ENCODE results near the gene CLEC7A.

CLEC7A gene

DNA sequence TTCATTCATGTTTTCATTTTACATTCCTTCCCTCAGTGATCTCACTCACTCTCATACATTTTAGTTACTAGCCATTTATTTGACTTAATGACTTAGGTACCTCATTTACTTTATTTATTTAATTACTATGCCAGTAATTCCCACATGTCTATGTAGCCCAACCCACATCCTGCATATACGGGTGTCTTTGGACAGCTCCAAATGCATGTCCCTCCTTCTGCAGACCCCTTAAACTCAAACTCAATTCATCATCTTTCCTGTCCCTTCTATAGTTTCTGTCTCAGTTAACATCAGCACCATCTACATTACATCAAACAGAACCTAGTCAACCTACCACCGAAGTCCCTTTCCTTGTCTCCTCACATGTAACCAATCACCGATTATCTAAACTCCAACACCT, 34.0 kb downstream of the CLEC7A start:
- TF ChIP-seq, protein P1, sequence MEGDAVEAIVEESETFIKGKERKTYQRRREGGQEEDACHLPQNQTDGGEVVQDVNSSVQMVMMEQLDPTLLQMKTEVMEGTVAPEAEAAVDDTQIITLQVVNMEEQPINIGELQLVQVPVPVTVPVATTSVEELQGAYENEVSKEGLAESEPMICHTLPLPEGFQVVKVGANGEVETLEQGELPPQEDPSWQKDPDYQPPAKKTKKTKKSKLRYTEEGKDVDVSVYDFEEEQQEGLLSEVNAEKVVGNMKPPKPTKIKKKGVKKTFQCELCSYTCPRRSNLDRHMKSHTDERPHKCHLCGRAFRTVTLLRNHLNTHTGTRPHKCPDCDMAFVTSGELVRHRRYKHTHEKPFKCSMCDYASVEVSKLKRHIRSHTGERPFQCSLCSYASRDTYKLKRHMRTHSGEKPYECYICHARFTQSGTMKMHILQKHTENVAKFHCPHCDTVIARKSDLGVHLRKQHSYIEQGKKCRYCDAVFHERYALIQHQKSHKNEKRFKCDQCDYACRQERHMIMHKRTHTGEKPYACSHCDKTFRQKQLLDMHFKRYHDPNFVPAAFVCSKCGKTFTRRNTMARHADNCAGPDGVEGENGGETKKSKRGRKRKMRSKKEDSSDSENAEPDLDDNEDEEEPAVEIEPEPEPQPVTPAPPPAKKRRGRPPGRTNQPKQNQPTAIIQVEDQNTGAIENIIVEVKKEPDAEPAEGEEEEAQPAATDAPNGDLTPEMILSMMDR (IDR thresholded peaks at IDR 0.05; ENCODE audit: extremely low read depth, insufficient read depth, missing control alignments): no peak
- DNase-seq (ENCODE audit: low spot score): no peak
- in situ Hi-C loops (cut with MboI; ENCODE audit: low pct_unique_long_range_greater_than_20kb, low sequenced_read_pairs, unreplicated experiment): no loop called here

DNA sequence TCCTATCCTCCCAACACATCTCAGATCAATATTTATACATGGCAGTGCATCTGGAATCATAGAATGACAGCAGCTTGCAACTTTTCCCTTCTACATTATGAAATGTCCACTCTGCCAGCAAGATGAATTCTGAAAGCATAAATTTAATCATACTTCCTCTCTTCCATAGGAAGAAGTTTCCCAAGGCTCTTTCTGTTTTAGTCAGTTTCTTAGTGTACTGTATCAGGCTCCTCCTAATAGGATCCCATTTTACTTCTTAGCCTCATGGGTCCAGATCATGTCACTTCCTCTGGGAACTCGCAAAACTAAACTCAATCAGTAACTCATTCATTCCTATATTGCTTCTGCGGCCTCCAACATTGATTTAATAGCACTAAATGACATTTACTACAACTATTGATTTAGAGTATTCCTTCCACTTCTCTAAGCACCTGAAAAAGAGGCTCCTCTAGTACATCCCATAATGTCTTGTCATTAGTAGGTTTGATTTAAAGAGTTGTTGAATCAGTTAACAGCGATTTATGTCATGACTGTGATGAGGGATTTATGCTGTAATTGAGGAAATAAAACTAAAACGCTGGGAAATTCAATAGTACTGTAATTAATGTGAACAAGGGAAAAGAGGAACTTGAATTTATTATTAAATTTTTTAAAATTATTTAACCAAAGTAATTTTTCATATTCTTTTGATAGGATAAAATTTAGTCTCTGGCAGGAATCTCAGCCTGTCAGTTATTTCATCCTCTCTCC, 35.2 kb downstream of the CLEC7A start:
- TF ChIP-seq, protein P1 (IDR thresholded peaks at IDR 0.05; ENCODE audit: extremely low read depth, insufficient read depth, missing control alignments): no peak
- in situ Hi-C loops (cut with MboI; ENCODE audit: low pct_unique_long_range_greater_than_20kb, low sequenced_read_pairs, unreplicated experiment): no loop called here
- no peak for DNase-seq (ENCODE audit: low spot score)

- TF ChIP-seq, protein P1 (IDR thresholded peaks at IDR 0.05; ENCODE audit: extremely low read depth, insufficient read depth, missing control alignments): no peak
- no peak for DNase-seq (ENCODE audit: low spot score)
- in situ Hi-C loops (cut with MboI; ENCODE audit: low pct_unique_long_range_greater_than_20kb, low sequenced_read_pairs, unreplicated experiment): no loop called here
Observed at GRCh38 chr12:10088955-10089900, 40.8 kb downstream of the CLEC7A start.

DNA sequence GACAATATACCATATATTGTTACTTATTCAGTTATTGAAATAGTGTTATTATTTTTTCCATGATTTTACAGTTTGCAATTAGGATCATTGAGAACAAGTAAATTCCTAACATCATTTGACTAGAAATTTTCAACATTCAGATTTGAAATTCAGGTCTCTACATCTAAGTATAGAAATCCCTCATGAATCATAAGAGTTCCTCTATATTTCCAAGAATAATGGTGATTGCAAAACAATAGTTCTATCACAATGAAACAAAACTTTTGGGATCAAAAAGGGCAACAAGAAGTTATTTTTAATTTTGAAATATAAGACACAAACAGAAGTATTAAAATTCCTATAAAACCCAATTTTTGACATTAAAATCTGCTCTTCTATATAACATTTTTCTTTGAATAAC, 42.0 kb downstream of the CLEC7A start:
- TF ChIP-seq, protein P1 (IDR thresholded peaks at IDR 0.05; ENCODE audit: extremely low read depth, insufficient read depth, missing control alignments): no peak
- in situ Hi-C loops (cut with MboI; ENCODE audit: low pct_unique_long_range_greater_than_20kb, low sequenced_read_pairs, unreplicated experiment): no loop called here
- DNase-seq (ENCODE audit: low spot score): no peak

GRCh38 chr12:10086387-10086786, 43.6 kb downstream of the CLEC7A start:
- in situ Hi-C loops (cut with MboI; ENCODE audit: low pct_unique_long_range_greater_than_20kb, low sequenced_read_pairs, unreplicated experiment): no loop called here
- TF ChIP-seq, protein P1 (IDR thresholded peaks at IDR 0.05; ENCODE audit: extremely low read depth, insufficient read depth, missing control alignments): no peak

GRCh38 chr12:10084733-10085132, 45.3 kb downstream of the CLEC7A start:
- DNase-seq (ENCODE audit: low spot score): no peak
- TF ChIP-seq, protein P1 (IDR thresholded peaks at IDR 0.05; ENCODE audit: extremely low read depth, insufficient read depth, missing control alignments): no peak
- in situ Hi-C loops (cut with MboI; ENCODE audit: low pct_unique_long_range_greater_than_20kb, low sequenced_read_pairs, unreplicated experiment): no loop called here

More at GRCh38 chr12:10086387-10086786, 43.6 kb downstream of the CLEC7A start:
- no peak for DNase-seq (ENCODE audit: low spot score)
